ENCODE data around the gene LTA4H.

The LTA4H gene

DNA sequence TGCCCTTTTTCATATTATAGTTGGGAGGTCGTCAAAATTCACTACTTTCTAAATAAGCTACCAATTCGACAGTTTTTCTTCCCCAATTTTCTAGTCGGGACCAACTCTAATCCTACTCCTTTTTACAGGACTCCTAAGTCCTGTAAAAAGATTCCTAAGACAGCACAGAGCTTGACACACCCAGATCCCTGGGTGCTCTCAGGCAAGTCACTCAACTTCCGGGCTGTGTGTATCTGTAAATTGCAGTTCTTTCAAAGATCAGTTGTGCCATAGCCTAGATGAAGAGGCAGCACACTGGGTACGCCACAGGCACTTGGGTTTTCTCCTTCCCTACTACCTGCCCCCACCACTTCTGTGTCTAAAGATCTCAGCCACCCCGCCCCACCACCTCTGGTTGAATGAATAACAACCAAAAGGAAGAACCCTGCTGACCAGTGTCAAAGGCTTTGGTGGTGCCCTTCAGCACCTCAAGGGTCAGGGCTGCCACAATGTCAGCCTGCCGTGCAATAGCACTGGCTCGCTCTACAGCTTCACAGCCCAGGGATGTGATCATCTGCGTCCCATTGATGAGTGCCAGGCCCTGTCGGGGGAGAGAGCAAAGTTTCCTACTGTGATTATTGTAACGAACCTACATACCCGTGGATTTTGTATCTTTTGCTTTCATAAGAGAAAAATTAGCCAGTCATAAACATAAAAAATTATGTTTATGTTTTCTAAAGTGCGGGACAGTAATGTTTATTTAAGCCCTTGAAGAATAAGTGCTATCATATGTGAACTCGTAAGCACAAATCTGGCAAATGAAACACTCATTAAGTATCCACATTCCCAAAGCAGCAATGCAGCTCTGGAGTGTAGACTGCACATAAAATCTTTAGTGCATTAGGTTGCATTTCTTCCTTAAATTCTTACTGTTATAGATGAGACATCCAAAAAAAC lies 48.5 kb downstream of the LTA4H start:
- Histone ChIP-seq H3K9ac (ENCODE audit: low read length) (no peak overlapping the region), H3K27ac (ENCODE audit: low read depth, low read length) (no peak overlapping the region), H3K4me3 (ENCODE audit: low read depth, low read length) (no peak overlapping the region), H3K36me3 (ENCODE audit: control insufficient read depth, insufficient read depth, low read length) (no peaks in the 10 kb centered on the region), H3K4me1 (ENCODE audit: control insufficient read depth, insufficient read depth, low read length) (peaks cover 11% of the 10 kb centered on the region), H3K27me3 (ENCODE audit: control insufficient read depth, insufficient read depth, low read length) (no peaks in the 10 kb centered on the region), H3K9me3 (ENCODE audit: control insufficient read depth, insufficient read depth, low read depth, low read length) (no peaks in the 10 kb centered on the region)

- Histone ChIP-seq H3K4me3 (ENCODE audit: low read depth, low read length) (no peak overlapping the region), H3K27me3 (ENCODE audit: control insufficient read depth, insufficient read depth, low read length) (no peaks in the 10 kb centered on the region), H3K4me1 (ENCODE audit: control insufficient read depth, insufficient read depth, low read length) (peaks cover 11% of the 10 kb centered on the region), H3K9ac (ENCODE audit: low read length) (no peak overlapping the region), H3K36me3 (ENCODE audit: control insufficient read depth, insufficient read depth, low read length) (no peaks in the 10 kb centered on the region), H3K9me3 (ENCODE audit: control insufficient read depth, insufficient read depth, low read depth, low read length) (no peaks in the 10 kb centered on the region), H3K27ac (ENCODE audit: low read depth, low read length) (no peak overlapping the region)
These were observed 50.7 kb downstream of the LTA4H start for GRCh38 chr12:95984682-95985081.

DNA sequence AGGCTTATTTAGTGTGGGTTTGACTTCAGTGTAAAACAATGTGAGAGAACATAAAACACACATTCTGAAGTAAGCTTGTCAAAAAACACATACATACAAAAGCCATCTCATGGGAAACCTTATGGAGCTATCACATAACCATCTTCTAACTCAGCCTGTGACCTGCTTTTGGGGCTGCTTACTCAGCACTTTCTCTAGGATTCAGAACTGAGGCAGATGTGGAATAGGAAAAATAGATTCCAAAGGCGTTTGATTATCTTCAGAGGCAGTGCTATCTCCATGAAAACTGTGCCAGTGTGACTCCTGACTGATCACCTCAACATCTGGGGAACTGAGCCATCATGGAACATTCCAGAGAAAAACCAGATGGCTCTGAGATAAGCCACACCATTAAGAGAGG lies 52.8 kb downstream of the LTA4H start:
- no peaks in the 10 kb centered on the region for H3K36me3 ChIP-seq (ENCODE audit: control insufficient read depth, insufficient read depth, low read length)
- no peaks in the 10 kb centered on the region for H3K27me3 ChIP-seq (ENCODE audit: control insufficient read depth, insufficient read depth, low read length)
- H3K9ac ChIP-seq (ENCODE audit: low read length): no peak overlapping the region
- no peak overlapping the region for H3K4me3 ChIP-seq (ENCODE audit: low read depth, low read length)
- H3K4me1 ChIP-seq (ENCODE audit: control insufficient read depth, insufficient read depth, low read length): peaks cover 11% of the 10 kb centered on the region
- H3K9me3 ChIP-seq (ENCODE audit: control insufficient read depth, insufficient read depth, low read depth, low read length): no peaks in the 10 kb centered on the region
- H3K27ac ChIP-seq (ENCODE audit: low read depth, low read length): no peak overlapping the region

- H3K36me3 ChIP-seq (ENCODE audit: control insufficient read depth, insufficient read depth, low read length): no peaks in the 10 kb centered on the region
- H3K27me3 ChIP-seq (ENCODE audit: control insufficient read depth, insufficient read depth, low read length): no peaks in the 10 kb centered on the region
- H3K9me3 ChIP-seq (ENCODE audit: control insufficient read depth, insufficient read depth, low read depth, low read length): no peaks in the 10 kb centered on the region
- peaks cover 7% of the 10 kb centered on the region; the same call in 1 of the 2 replicates for H3K4me1 ChIP-seq (ENCODE audit: control insufficient read depth, insufficient read depth, low read length)
- no peak overlapping the region for H3K27ac ChIP-seq (ENCODE audit: low read depth, low read length)
- H3K4me3 ChIP-seq (ENCODE audit: low read depth, low read length): no peak overlapping the region
- H3K9ac ChIP-seq (ENCODE audit: low read length): no peak overlapping the region
These were observed 55.0 kb downstream of the LTA4H start for GRCh38 chr12:95980437-95980836.

DNA sequence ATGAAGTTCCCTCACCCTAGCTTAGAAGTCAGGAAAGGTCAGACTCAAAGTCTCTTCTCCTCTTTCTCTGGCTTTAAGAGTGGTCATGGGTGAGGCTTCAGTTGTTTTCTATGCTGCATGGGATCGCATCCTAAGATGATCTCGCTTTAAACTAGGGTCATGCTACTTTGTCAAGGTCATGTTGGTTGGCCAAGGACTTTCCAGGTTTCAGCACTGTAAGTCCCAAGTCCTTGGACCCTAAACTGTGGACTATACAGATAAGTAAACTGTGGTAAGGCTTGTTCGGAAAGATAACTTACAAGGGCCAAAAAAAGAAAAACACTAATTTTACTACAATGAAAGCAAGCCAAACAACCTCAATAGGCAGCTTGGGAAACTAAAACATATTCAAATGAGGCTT lies 56.6 kb downstream of the LTA4H start:
- Histone ChIP-seq H3K27ac (ENCODE audit: low read depth, low read length) (no peak overlapping the region), H3K4me3 (ENCODE audit: low read depth, low read length) (no peak overlapping the region), H3K9me3 (ENCODE audit: control insufficient read depth, insufficient read depth, low read depth, low read length) (no peaks in the 10 kb centered on the region), H3K36me3 (ENCODE audit: control insufficient read depth, insufficient read depth, low read length) (no peaks in the 10 kb centered on the region), H3K27me3 (ENCODE audit: control insufficient read depth, insufficient read depth, low read length) (no peaks in the 10 kb centered on the region), H3K4me1 (ENCODE audit: control insufficient read depth, insufficient read depth, low read length) (peaks cover 7% of the 10 kb centered on the region; the same call in 1 of the 2 replicates), H3K9ac (ENCODE audit: low read length) (no peak overlapping the region)

GRCh38 chr12:95978351-95978750 lies 57.0 kb downstream of the LTA4H start:
- H3K36me3 ChIP-seq (ENCODE audit: control insufficient read depth, insufficient read depth, low read length): no peaks in the 10 kb centered on the region
- no peak overlapping the region for H3K27ac ChIP-seq (ENCODE audit: low read depth, low read length)
- peaks cover 7% of the 10 kb centered on the region; the same call in 1 of the 2 replicates for H3K4me1 ChIP-seq (ENCODE audit: control insufficient read depth, insufficient read depth, low read length)
- H3K27me3 ChIP-seq (ENCODE audit: control insufficient read depth, insufficient read depth, low read length): no peaks in the 10 kb centered on the region
- H3K9me3 ChIP-seq (ENCODE audit: control insufficient read depth, insufficient read depth, low read depth, low read length): no peaks in the 10 kb centered on the region
- no peak overlapping the region for H3K9ac ChIP-seq (ENCODE audit: low read length)
- H3K4me3 ChIP-seq (ENCODE audit: low read depth, low read length): no peak overlapping the region

- H3K9me3 ChIP-seq (ENCODE audit: control insufficient read depth, insufficient read depth, low read depth, low read length): no peaks in the 10 kb centered on the region
These were observed 57.6 kb downstream of the LTA4H start for GRCh38 chr12:95977764-95978305.

GRCh38 chr12:95976416-95976832 lies 59.0 kb downstream of the LTA4H start:
- H3K27me3 ChIP-seq (ENCODE audit: control insufficient read depth, insufficient read depth, low read length): no peaks in the 10 kb centered on the region
- H3K36me3 ChIP-seq (ENCODE audit: control insufficient read depth, insufficient read depth, low read length): no peaks in the 10 kb centered on the region
- no peak overlapping the region for H3K4me3 ChIP-seq (ENCODE audit: low read depth, low read length)
- no peak overlapping the region for H3K9ac ChIP-seq (ENCODE audit: low read length)
- peaks cover 7% of the 10 kb centered on the region for H3K4me1 ChIP-seq (ENCODE audit: control insufficient read depth, insufficient read depth, low read length)
- H3K27ac ChIP-seq (ENCODE audit: low read depth, low read length): no peak overlapping the region
- no peaks in the 10 kb centered on the region for H3K9me3 ChIP-seq (ENCODE audit: control insufficient read depth, insufficient read depth, low read depth, low read length)

More at GRCh38 chr12:95977764-95978305, 57.6 kb downstream of the LTA4H start:
- H3K4me3 ChIP-seq (ENCODE audit: low read depth, low read length): no peak overlapping the region
- H3K36me3 ChIP-seq (ENCODE audit: control insufficient read depth, insufficient read depth, low read length): no peaks in the 10 kb centered on the region
- H3K27ac ChIP-seq (ENCODE audit: low read depth, low read length): no peak overlapping the region
- no peaks in the 10 kb centered on the region for H3K27me3 ChIP-seq (ENCODE audit: control insufficient read depth, insufficient read depth, low read length)
- peaks cover 7% of the 10 kb centered on the region; the same call in 1 of the 2 replicates for H3K4me1 ChIP-seq (ENCODE audit: control insufficient read depth, insufficient read depth, low read length)
- no peak overlapping the region for H3K9ac ChIP-seq (ENCODE audit: low read length)

- no peak overlapping the region for H3K27ac ChIP-seq (ENCODE audit: low read depth, low read length)
- no peak overlapping the region for H3K9ac ChIP-seq (ENCODE audit: low read length)
- no peaks in the 10 kb centered on the region for H3K36me3 ChIP-seq (ENCODE audit: control insufficient read depth, insufficient read depth, low read length)
- H3K27me3 ChIP-seq (ENCODE audit: control insufficient read depth, insufficient read depth, low read length): no peaks in the 10 kb centered on the region
- no peak overlapping the region for H3K4me3 ChIP-seq (ENCODE audit: low read depth, low read length)
- no peaks in the 10 kb centered on the region for H3K9me3 ChIP-seq (ENCODE audit: control insufficient read depth, insufficient read depth, low read depth, low read length)
- H3K4me1 ChIP-seq (ENCODE audit: control insufficient read depth, insufficient read depth, low read length): peaks cover 10% of the 10 kb centered on the region
These were observed 59.9 kb downstream of the LTA4H start for GRCh38 chr12:95975491-95975890.

- no peak overlapping the region for H3K4me3 ChIP-seq (ENCODE audit: low read depth, low read length)
These were observed 61.0 kb downstream of the LTA4H start for GRCh38 chr12:95974358-95974757.

GRCh38 chr12:95972832-95973456 lies 62.4 kb downstream of the LTA4H start:
- H3K4me3 ChIP-seq (ENCODE audit: low read depth, low read length): no peak overlapping the region
- H3K4me1 ChIP-seq (ENCODE audit: control insufficient read depth, insufficient read depth, low read length): peaks cover 12% of the 10 kb centered on the region
- no peaks in the 10 kb centered on the region for H3K9me3 ChIP-seq (ENCODE audit: control insufficient read depth, insufficient read depth, low read depth, low read length)
- H3K36me3 ChIP-seq (ENCODE audit: control insufficient read depth, insufficient read depth, low read length): no peaks in the 10 kb centered on the region
- H3K27me3 ChIP-seq (ENCODE audit: control insufficient read depth, insufficient read depth, low read length): no peaks in the 10 kb centered on the region
- H3K27ac ChIP-seq (ENCODE audit: low read depth, low read length): no peak overlapping the region
- no peak overlapping the region for H3K9ac ChIP-seq (ENCODE audit: low read length)

More at GRCh38 chr12:95974358-95974757, 61.0 kb downstream of the LTA4H start:
- no peaks in the 10 kb centered on the region for H3K36me3 ChIP-seq (ENCODE audit: control insufficient read depth, insufficient read depth, low read length)
- H3K9ac ChIP-seq (ENCODE audit: low read length): no peak overlapping the region
- no peak overlapping the region for H3K27ac ChIP-seq (ENCODE audit: low read depth, low read length)
- no peaks in the 10 kb centered on the region for H3K9me3 ChIP-seq (ENCODE audit: control insufficient read depth, insufficient read depth, low read depth, low read length)
- H3K27me3 ChIP-seq (ENCODE audit: control insufficient read depth, insufficient read depth, low read length): no peaks in the 10 kb centered on the region
- H3K4me1 ChIP-seq (ENCODE audit: control insufficient read depth, insufficient read depth, low read length): peaks cover 12% of the 10 kb centered on the region

Data from HUES6 (cell line).